ENCODE results near the gene CD22.

Gene CD22

GRCh38 chr19:35336166-35336955, 7.4 kb downstream of the CD22 start:
- ChIA-PET POLR2A (no interaction called here), CTCF (no interaction called here)
- no peak for TF ChIP-seq CTCF (IDR thresholded peaks at IDR 0.05; ENCODE audit: insufficient read depth, low read length, missing control alignments)
- no peak for DNase-seq (ENCODE audit: low read depth, low spot score)
- H3K4me3 ChIP-seq (ENCODE audit: low read depth, low read length) = no peak overlapping the region

GRCh38 chr19:35337097-35337983, 8.4 kb downstream of the CD22 start:
- no peak overlapping the region for H3K4me3 ChIP-seq (ENCODE audit: low read depth, low read length)
- POLR2A ChIA-PET = no interaction called here
- no peak for DNase-seq (ENCODE audit: low read depth, low spot score)
- no peak for TF ChIP-seq CTCF (IDR thresholded peaks at IDR 0.05; ENCODE audit: insufficient read depth, low read length, missing control alignments)
- CTCF ChIA-PET = interaction anchor here (0.9 to 1.0 kb wide), 2 partner anchors 16 to 158 kb away, joined by 3 to 4 read pairs; no protein-coding TSS in a partner anchor

GRCh38 chr19:35337984-35338296, 9.0 kb downstream of the CD22 start:
- no peak for TF ChIP-seq CTCF (IDR thresholded peaks at IDR 0.05; ENCODE audit: insufficient read depth, low read length, missing control alignments)
- H3K4me3 ChIP-seq (ENCODE audit: low read depth, low read length) = no peak overlapping the region
- CTCF ChIA-PET = interaction anchor here (0.9 to 1.0 kb wide), 2 partner anchors 15 to 157 kb away, joined by 3 to 4 read pairs; no protein-coding TSS in a partner anchor
- POLR2A ChIA-PET = no interaction called here
- DNase-seq (ENCODE audit: low read depth, low spot score) = no peak

- no peak overlapping the region for H3K4me3 ChIP-seq (ENCODE audit: low read depth, low read length)
- no peak for TF ChIP-seq CTCF (IDR thresholded peaks at IDR 0.05; ENCODE audit: insufficient read depth, low read length, missing control alignments)
- ChIA-PET CTCF (no interaction called here), POLR2A (no interaction called here)
- no peak for DNase-seq (ENCODE audit: low read depth, low spot score)
Observed at GRCh38 chr19:35340431-35340830, 11.4 kb downstream of the CD22 start.

- no peak for DNase-seq (ENCODE audit: low read depth, low spot score)
- TF ChIP-seq CTCF (IDR thresholded peaks at IDR 0.05; ENCODE audit: insufficient read depth, low read length, missing control alignments) = no peak
- ChIA-PET CTCF (no interaction called here), POLR2A (no interaction called here)
- no peak overlapping the region for H3K4me3 ChIP-seq (ENCODE audit: low read depth, low read length)
Observed at GRCh38 chr19:35341006-35341405, 12.0 kb downstream of the CD22 start.

- CTCF ChIA-PET = no interaction called here
- no peak for DNase-seq (ENCODE audit: low read depth, low spot score)
- TF ChIP-seq CTCF (IDR thresholded peaks at IDR 0.05; ENCODE audit: insufficient read depth, low read length, missing control alignments) = no peak
- POLR2A ChIA-PET = no interaction called here
- no peak overlapping the region for H3K4me3 ChIP-seq (ENCODE audit: low read depth, low read length)
Observed at GRCh38 chr19:35341565-35342225, 12.7 kb downstream of the CD22 start.

All from AG04449 (cell line).